Uterus (tissue), 4 donors: ENCODE results near the gene NABP1. TPM values are rescaled to one million over a fixed set of nuclear protein-coding genes. Genes with fewer than 3 reads are reported as not detected.

ENCODE experiments used
- DNase-seq, 2 donors: peaks; one replicate each; pipeline ENCODE4 v3.0.0-alpha.2; 2019 to 2020
- H3K27ac ChIP-seq, 2 donors: fragments of 200-600 bp; sonication (generic); 1 replicate in 1 of 2; 2 replicates in 1 of 2; pipeline ENCODE4 v1.5.1; 2016 to 2018
- H3K27me3 ChIP-seq, 2 donors: fragments of 200-600 bp; sonication (generic); one replicate each; pipeline ENCODE4 v1.5.1; 2018 to 2019; ENCODE audit warnings: control low read depth in 1 of 2
- H3K36me3 ChIP-seq, 2 donors: fragments of 200-600 bp; sonication (generic); one replicate each; pipeline ENCODE4 v1.5.1; 2019; ENCODE audit warnings: control low read depth in 1 of 2
- H3K4me1 ChIP-seq, 2 donors: fragments of 200-600 bp; sonication (generic); one replicate each; pipeline ENCODE4 v1.5.1; 2018 to 2019; ENCODE audit warnings: control low read depth in 1 of 2
- H3K4me3 ChIP-seq, 2 donors: fragments of 200-600 bp; sonication (generic); 1 replicate in 1 of 2; 2 replicates in 1 of 2; pipeline ENCODE4 v1.5.1; 2018 to 2019; ENCODE audit warnings: mild to moderate bottlenecking in 1 of 2
- H3K9me3 ChIP-seq, 2 donors: fragments of 200-600 bp; sonication (generic); one replicate each; pipeline ENCODE4 v1.5.1; 2019; ENCODE audit warnings: control low read depth in 1 of 2
- POLR2A ChIP-seq, 2 donors: fragments of 450-650 bp; IDR thresholded peaks; one replicate each; pipeline ENCODE4 v1.6.1; 2016; ENCODE audit warnings: antibody characterized with exemption in 2 of 2, mild to moderate bottlenecking in 1 of 2, moderate library complexity in 1 of 2
- intact Hi-C: fragments of 100-400 bp; cut with DNase I; formaldehyde crosslinking; loops from one replicate; pipeline ENCODE4 v1.15.1; 2023; ENCODE audit warnings: low total_unique reads
- total RNA-seq, 4 donors: library from RNA; depleted of rRNA in 3 of 4; stranded (reverse); fragments of >200 nt in 3 of 4; gene quantifications; one replicate each; pipeline versions ENCODE4 v1.1.0 to v1.2.4, GENCODE V29; 2014 to 2023
- TF ChIP-seq, protein P1 (sequence below), 4 experiments: fragments of 200-600 bp in 2 of 4; fragments of 450-650 bp in 2 of 4; sonication (generic) in 2 of 4; IDR thresholded peaks; one replicate each; pipeline ENCODE4 v1.5.1; 2016 to 2019; ENCODE audit warnings: antibody characterized with exemption in 4 of 4, mild to moderate bottlenecking in 2 of 4, moderate library complexity in 1 of 4
- donor health status: DM: yes; HTN: yes; CAD: no.

Gene NABP1
- total RNA-seq, 4 donors from 2014 or later: 2.3 to 43.3 (median 22.2) TPM

- Histone ChIP-seq H3K4me1 (no peaks in the 10 kb centered on the region), H3K27ac (no peak overlapping the region), H3K9me3 (no peaks in the 10 kb centered on the region), H3K36me3 (no peaks in the 10 kb centered on the region), H3K4me3 (no peak overlapping the region), H3K27me3 (no peaks in the 10 kb centered on the region)
- intact Hi-C loops: no loop called here
- TF ChIP-seq, protein P1, sequence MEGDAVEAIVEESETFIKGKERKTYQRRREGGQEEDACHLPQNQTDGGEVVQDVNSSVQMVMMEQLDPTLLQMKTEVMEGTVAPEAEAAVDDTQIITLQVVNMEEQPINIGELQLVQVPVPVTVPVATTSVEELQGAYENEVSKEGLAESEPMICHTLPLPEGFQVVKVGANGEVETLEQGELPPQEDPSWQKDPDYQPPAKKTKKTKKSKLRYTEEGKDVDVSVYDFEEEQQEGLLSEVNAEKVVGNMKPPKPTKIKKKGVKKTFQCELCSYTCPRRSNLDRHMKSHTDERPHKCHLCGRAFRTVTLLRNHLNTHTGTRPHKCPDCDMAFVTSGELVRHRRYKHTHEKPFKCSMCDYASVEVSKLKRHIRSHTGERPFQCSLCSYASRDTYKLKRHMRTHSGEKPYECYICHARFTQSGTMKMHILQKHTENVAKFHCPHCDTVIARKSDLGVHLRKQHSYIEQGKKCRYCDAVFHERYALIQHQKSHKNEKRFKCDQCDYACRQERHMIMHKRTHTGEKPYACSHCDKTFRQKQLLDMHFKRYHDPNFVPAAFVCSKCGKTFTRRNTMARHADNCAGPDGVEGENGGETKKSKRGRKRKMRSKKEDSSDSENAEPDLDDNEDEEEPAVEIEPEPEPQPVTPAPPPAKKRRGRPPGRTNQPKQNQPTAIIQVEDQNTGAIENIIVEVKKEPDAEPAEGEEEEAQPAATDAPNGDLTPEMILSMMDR (IDR thresholded peaks at IDR 0.05): no peak
- no peak for TF ChIP-seq POLR2A (IDR thresholded peaks at IDR 0.05)
- DNase-seq: no peak
These were observed 32.3 kb upstream of the NABP1 start for GRCh38 chr2:191645434-191646162.

GRCh38 chr2:191646163-191646902, 31.6 kb upstream of the NABP1 start:
- Histone ChIP-seq H3K4me3 (no peak overlapping the region), H3K36me3 (no peaks in the 10 kb centered on the region), H3K9me3 (no peaks in the 10 kb centered on the region), H3K4me1 (no peaks in the 10 kb centered on the region), H3K27me3 (no peaks in the 10 kb centered on the region), H3K27ac (no peak overlapping the region)
- no peak for TF ChIP-seq POLR2A (IDR thresholded peaks at IDR 0.05)
- TF ChIP-seq, protein P1 (IDR thresholded peaks at IDR 0.05): no peak
- no peak for DNase-seq
- intact Hi-C loops: no loop called here

GRCh38 chr2:191649519-191649918, 28.4 kb upstream of the NABP1 start:
- Histone ChIP-seq H3K4me1 (no peaks in the 10 kb centered on the region), H3K9me3 (no peaks in the 10 kb centered on the region), H3K36me3 (no peaks in the 10 kb centered on the region), H3K27me3 (no peaks in the 10 kb centered on the region), H3K27ac (no peak overlapping the region), H3K4me3 (no peak overlapping the region)
- DNase-seq: no peak
- TF ChIP-seq POLR2A (IDR thresholded peaks at IDR 0.05): no peak
- TF ChIP-seq, protein P1 (IDR thresholded peaks at IDR 0.05): no peak
- intact Hi-C loops: no loop called here

- TF ChIP-seq, protein P1 (IDR thresholded peaks at IDR 0.05): no peak
- no peak for TF ChIP-seq POLR2A (IDR thresholded peaks at IDR 0.05)
- no peaks in the 10 kb centered on the region for H3K27me3 ChIP-seq
- intact Hi-C loops: no loop called here
These were observed 26.8 kb upstream of the NABP1 start for GRCh38 chr2:191650896-191651773.

More at GRCh38 chr2:191650896-191651773, 26.8 kb upstream of the NABP1 start:
- Histone ChIP-seq H3K4me1 (no peaks in the 10 kb centered on the region), H3K27ac (no peak overlapping the region), H3K4me3 (no peak overlapping the region), H3K36me3 (no peaks in the 10 kb centered on the region), H3K9me3 (no peaks in the 10 kb centered on the region)
- DNase-seq: no peak
